NCI-H2081 (cell line): ENCODE data around the gene ARF5.

Experiments used
- DNase-seq, 2 experiments: peaks; one replicate each; lab custom pipeline; 2025; lab: John Stamatoyannopoulos, UW

The ARF5 gene

GRCh38 chr7:127635659-127636285 lies 47.6 kb downstream of the ARF5 start:
- no peak for DNase-seq

GRCh38 chr7:127638197-127638596 lies 50.0 kb downstream of the ARF5 start:
- no peak for DNase-seq
